Skeletal muscle tissue (tissue), 4 donors: ENCODE results near the gene PKHD1. TPM values are rescaled to one million over a fixed set of nuclear protein-coding genes. Genes with fewer than 3 reads are reported as not detected.

Experiments
- H3K27ac ChIP-seq: one replicate; pipeline ENCODE4 v1.7.0; 2013; ENCODE audit warnings: mild to moderate bottlenecking, low read depth, low read length, inconsistent platforms
- H3K27me3 ChIP-seq, 3 donors: one replicate each; pipeline ENCODE4 v1.7.0; 2013; ENCODE audit warnings: low read length in 3 of 3; ENCODE audit not compliant: control insufficient read depth in 3 of 3, insufficient read depth in 3 of 3
- H3K36me3 ChIP-seq, 3 donors: one replicate each; pipeline ENCODE4 v1.7.0; 2013; ENCODE audit warnings: low read length in 3 of 3; ENCODE audit not compliant: control insufficient read depth in 3 of 3, insufficient read depth in 3 of 3
- H3K4me1 ChIP-seq, 3 donors: one replicate each; pipeline ENCODE4 v1.7.0; 2013; ENCODE audit warnings: low read length in 3 of 3, mild to moderate bottlenecking in 3 of 3; ENCODE audit not compliant: control insufficient read depth in 3 of 3, insufficient read depth in 3 of 3
- H3K4me3 ChIP-seq, 3 donors: one replicate each; pipeline ENCODE4 v1.7.0; 2013; ENCODE audit warnings: low read length in 3 of 3
- H3K9ac ChIP-seq, 3 donors: one replicate each; pipeline ENCODE4 v1.7.0; 2013; ENCODE audit warnings: low read length in 3 of 3, mild to moderate bottlenecking in 3 of 3, moderate library complexity in 2 of 3, low read depth in 1 of 3
- H3K9me3 ChIP-seq, 3 donors: one replicate each; pipeline ENCODE4 v1.7.0; 2013; ENCODE audit warnings: low read length in 3 of 3; ENCODE audit not compliant: control insufficient read depth in 3 of 3
- total RNA-seq: library from RNA; depleted of rRNA; stranded (reverse); fragments of >200 nt; gene quantifications from one replicate; pipeline ENCODE4 v1.2.3, GENCODE V29; 2014
- donor health status: Osteomylitis.

The PKHD1 gene
- total RNA-seq, 1 donor from 2014 or later, result 38.6 TPM

- Histone ChIP-seq H3K27ac (no peak overlapping the region), H3K4me1 (no peaks in the 10 kb centered on the region), H3K27me3 (peaks cover 0 to 10% (median 0%) of the 10 kb centered on the region in 3 donors), H3K9me3 (no peaks in the 10 kb centered on the region), H3K4me3 (no peak overlapping the region), H3K36me3 (no peaks in the 10 kb centered on the region), H3K9ac (no peak overlapping the region)
These were observed 37.4 kb downstream of the PKHD1 start for GRCh38 chr6:52050051-52050405.

GRCh38 chr6:52049252-52050050, 38.0 kb downstream of the PKHD1 start:
- Histone ChIP-seq H3K4me1 (no peaks in the 10 kb centered on the region), H3K4me3 (no peak overlapping the region), H3K9ac (no peak overlapping the region), H3K36me3 (no peaks in the 10 kb centered on the region), H3K27me3 (peaks cover 0 to 10% (median 0%) of the 10 kb centered on the region in 3 donors), H3K27ac (no peak overlapping the region), H3K9me3 (no peaks in the 10 kb centered on the region)

GRCh38 chr6:52046456-52046855, 41.0 kb downstream of the PKHD1 start:
- H3K27me3 ChIP-seq, result peaks cover 0 to 10% (median 0%) of the 10 kb centered on the region in 3 donors
- no peaks in the 10 kb centered on the region for H3K36me3 ChIP-seq
- H3K4me3 ChIP-seq, result no peak overlapping the region
- H3K9me3 ChIP-seq, result no peaks in the 10 kb centered on the region
- H3K9ac ChIP-seq, result no peak overlapping the region
- no peaks in the 10 kb centered on the region for H3K4me1 ChIP-seq
- H3K27ac ChIP-seq, result no peak overlapping the region

GRCh38 chr6:52045481-52045880, 41.9 kb downstream of the PKHD1 start:
- Histone ChIP-seq H3K9me3 (no peaks in the 10 kb centered on the region), H3K4me3 (no peak overlapping the region), H3K27ac (no peak overlapping the region), H3K4me1 (no peaks in the 10 kb centered on the region), H3K36me3 (no peaks in the 10 kb centered on the region), H3K9ac (no peak overlapping the region), H3K27me3 (peaks cover 0 to 4% (median 0%) of the 10 kb centered on the region in 3 donors)

GRCh38 chr6:52045033-52045432, 42.4 kb downstream of the PKHD1 start:
- no peak overlapping the region for H3K27ac ChIP-seq
- H3K4me3 ChIP-seq, result no peak overlapping the region
- no peak overlapping the region for H3K9ac ChIP-seq
- no peaks in the 10 kb centered on the region for H3K9me3 ChIP-seq
- no peaks in the 10 kb centered on the region for H3K36me3 ChIP-seq
- H3K4me1 ChIP-seq, result no peaks in the 10 kb centered on the region
- peaks cover 0 to 3% (median 0%) of the 10 kb centered on the region in 3 donors for H3K27me3 ChIP-seq

- Histone ChIP-seq H3K4me3 (no peak overlapping the region), H3K36me3 (no peaks in the 10 kb centered on the region), H3K27ac (no peak overlapping the region), H3K9ac (no peak overlapping the region), H3K4me1 (no peaks in the 10 kb centered on the region), H3K27me3 (no peaks in the 10 kb centered on the region), H3K9me3 (no peaks in the 10 kb centered on the region)
These were observed 45.1 kb downstream of the PKHD1 start for GRCh38 chr6:52042141-52042885.

- no peak overlapping the region for H3K27ac ChIP-seq
- no peak overlapping the region for H3K4me3 ChIP-seq
- no peak overlapping the region for H3K9ac ChIP-seq
- no peaks in the 10 kb centered on the region for H3K36me3 ChIP-seq
- no peaks in the 10 kb centered on the region for H3K4me1 ChIP-seq
- no peaks in the 10 kb centered on the region for H3K9me3 ChIP-seq
- H3K27me3 ChIP-seq, result no peaks in the 10 kb centered on the region
These were observed 46.3 kb downstream of the PKHD1 start for GRCh38 chr6:52041134-52041533.

GRCh38 chr6:52027699-52028098, 59.7 kb downstream of the PKHD1 start:
- Histone ChIP-seq H3K36me3 (no peaks in the 10 kb centered on the region), H3K27ac (no peak overlapping the region), H3K4me1 (no peaks in the 10 kb centered on the region), H3K27me3 (peaks cover 0 to 7% (median 0%) of the 10 kb centered on the region in 3 donors), H3K9me3 (no peaks in the 10 kb centered on the region), H3K9ac (no peak overlapping the region), H3K4me3 (no peak overlapping the region)

GRCh38 chr6:52024451-52025068, 62.9 kb downstream of the PKHD1 start:
- Histone ChIP-seq H3K9ac (no peak overlapping the region), H3K9me3 (no peaks in the 10 kb centered on the region), H3K4me3 (no peak overlapping the region), H3K4me1 (no peaks in the 10 kb centered on the region), H3K36me3 (no peaks in the 10 kb centered on the region), H3K27me3 (peaks cover 0 to 7% (median 0%) of the 10 kb centered on the region in 3 donors), H3K27ac (no peak overlapping the region)

- Histone ChIP-seq H3K27me3 (peaks cover 0 to 4% (median 0%) of the 10 kb centered on the region in 3 donors), H3K27ac (no peak overlapping the region), H3K4me3 (no peak overlapping the region), H3K9me3 (no peaks in the 10 kb centered on the region), H3K36me3 (no peaks in the 10 kb centered on the region), H3K4me1 (no peaks in the 10 kb centered on the region), H3K9ac (no peak overlapping the region)
These were observed 64.7 kb downstream of the PKHD1 start for GRCh38 chr6:52022675-52023074.
